Panc1 (cell line): ENCODE measurements around the gene GMPR2. TPM values are rescaled to one million over a fixed set of nuclear protein-coding genes. Genes with fewer than 3 reads are reported as not detected.
A peak's percentile ranks its signal among the peaks of the same experiment; 100 is the strongest.

Source experiments
- ATAC-seq: fragments of 200-7000 bp; cut with Tn5 transposase; 2 replicates; pipeline ENCODE4 v1.9.1; 2020; ENCODE audit warnings: mild to moderate bottlenecking, moderate library complexity
- BruUV-seq: library from RNA; stranded (reverse); fragments of 400-500 nt; replicated peaks from 2 replicates; lab custom pipeline; 2021; lab: Mats Ljungman, UMichigan
- CTCF ChIA-PET: fragments of 300-600 bp; sonication (Branson Sonifier 250); formaldehyde crosslinking; loops from one replicate; lab custom pipeline; 2022; ENCODE audit warnings: antibody characterized with exemption; lab: Charles Lee
- POLR2A ChIA-PET: fragments of 300-600 bp; sonication (Branson Sonifier 250); formaldehyde crosslinking; loops from one replicate; lab custom pipeline; 2022; ENCODE audit warnings: antibody characterized with exemption; lab: Charles Lee
- DNase-seq: peaks from one replicate; pipeline ENCODE4 v3.0.0-alpha.2; 2010; ENCODE audit warnings: low read depth, low spot score
- H3K27ac ChIP-seq: 2 replicates; pipeline ENCODE4 v1.5.1; 2011; ENCODE audit warnings: mild to moderate bottlenecking, low read length, inconsistent platforms
- H3K27me3 ChIP-seq: fragments of 200-500 bp; sonication (Bioruptor generic); 2 replicates; pipeline ENCODE4 v1.6.0; 2014; ENCODE audit warnings: low read length, inconsistent platforms; ENCODE audit not compliant: control insufficient read depth, insufficient read depth
- H3K36me3 ChIP-seq: fragments of 200-500 bp; sonication (Bioruptor generic); 2 replicates; pipeline ENCODE4 v1.5.1; 2014; ENCODE audit warnings: inconsistent platforms, mild to moderate bottlenecking, low read length, moderate library complexity; ENCODE audit not compliant: control insufficient read depth, insufficient read depth
- H3K4me1 ChIP-seq: 2 replicates; pipeline ENCODE4 v1.5.1; 2011; ENCODE audit warnings: inconsistent platforms, mild to moderate bottlenecking, low read length, moderate library complexity; ENCODE audit not compliant: control insufficient read depth, insufficient read depth
- H3K4me3 ChIP-seq, 2 experiments: 2 replicates each; pipeline ENCODE4 v1.5.1; 2011 to 2012; ENCODE audit warnings: low read depth in 2 of 2, low read length in 2 of 2, mild to moderate bottlenecking in 2 of 2, inconsistent platforms in 1 of 2, moderate library complexity in 1 of 2
- H3K9me3 ChIP-seq: fragments of 200-500 bp; sonication (Bioruptor generic); 2 replicates; pipeline ENCODE4 v1.5.1; 2014; ENCODE audit warnings: low read depth, mild to moderate bottlenecking, inconsistent platforms, low read length, moderate library complexity; ENCODE audit not compliant: control insufficient read depth, insufficient read depth
- CTCF ChIP-seq: fragments of 450-650 bp; IDR thresholded peaks from 2 replicates; pipeline ENCODE4 v1.5.1; 2017; ENCODE audit warnings: mild to moderate bottlenecking
- POLR2AphosphoS5 ChIP-seq: IDR thresholded peaks from 2 replicates; pipeline ENCODE4 v1.6.1; 2012; ENCODE audit warnings: mild to moderate bottlenecking, low read depth, low read length, moderate library complexity
- REST ChIP-seq, 2 experiments: IDR thresholded peaks; 2 replicates each; pipeline ENCODE4 v1.6.1; 2011 to 2012; ENCODE audit warnings: low read depth in 2 of 2, control low read depth in 1 of 2, low read length in 1 of 2, mild to moderate bottlenecking in 1 of 2, moderate library complexity in 1 of 2; ENCODE audit not compliant: insufficient read depth in 1 of 2
- SIN3A ChIP-seq: IDR thresholded peaks from 2 replicates; pipeline ENCODE4 v1.6.1; 2012; ENCODE audit warnings: low read depth, mild to moderate bottlenecking, low read length, moderate library complexity, borderline replicate concordance; ENCODE audit not compliant: insufficient read depth
- TCF7L2 ChIP-seq: IDR thresholded peaks from 2 replicates; pipeline ENCODE4 v1.6.1; 2011; ENCODE audit warnings: mild to moderate bottlenecking, low read depth, low read length, inconsistent platforms
- in situ Hi-C: cut with HindIII; loops from 2 replicates; pipeline ENCODE4 v1.10.0; 2016; ENCODE audit warnings: low sequenced_read_pairs, low pct_unique_long_range_greater_than_20kb
- intact Hi-C: fragments of 100-400 bp; cut with micrococcal nuclease; formaldehyde crosslinking; loops from one replicate; pipeline ENCODE4 v1.10.0; 2022; ENCODE audit not compliant: unreplicated experiment
- total RNA-seq: library from RNA; stranded (reverse); gene quantifications from one replicate; pipeline ENCODE4 v1.2.1, GENCODE V29; 2021; ENCODE audit not compliant: unreplicated experiment

Gene GMPR2
- total RNA-seq, 1 experiment from 2014 or later: 45.9 TPM

- H3K36me3 ChIP-seq: no peaks in the 10 kb centered on the region
- BruUV-seq: no TSS peak
- intact Hi-C loops: no loop called here
- ATAC-seq (no peak), DNase-seq (no peak)
- H3K27ac ChIP-seq: no peak overlapping the region
- H3K27me3 ChIP-seq: no peaks in the 10 kb centered on the region
- no peak overlapping the region for H3K4me3 ChIP-seq
- ChIA-PET CTCF (interaction anchor here (1.2 kb wide), 1 partner anchor 41 kb away, joined by 3 read pairs; the partner anchor contains the start of gene TINF2), POLR2A (no interaction called here)
- no peaks in the 10 kb centered on the region for H3K4me1 ChIP-seq
- in situ Hi-C loops: no loop called here
- H3K9me3 ChIP-seq: no peaks in the 10 kb centered on the region
- no peak for TF ChIP-seq CTCF
- TF ChIP-seq REST (IDR thresholded peaks at IDR 0.05; ENCODE audit: insufficient read depth in 1 of 2, low read depth in 2 of 2, low read length in 1 of 2): no peak
- TF ChIP-seq POLR2AphosphoS5: no peak
- TF ChIP-seq SIN3A: no peak
- no peak for TF ChIP-seq TCF7L2
Measured at GRCh38 chr14:24283796-24284460, 51.2 kb downstream of the GMPR2 start.

GRCh38 chr14:24284501-24285035, 51.8 kb downstream of the GMPR2 start:
- Histone ChIP-seq H3K27ac (no peak overlapping the region), H3K36me3 (no peaks in the 10 kb centered on the region), H3K4me3 (no peak overlapping the region), H3K9me3 (no peaks in the 10 kb centered on the region), H3K4me1 (no peaks in the 10 kb centered on the region), H3K27me3 (no peaks in the 10 kb centered on the region)
- DNase-seq: no peak
- ChIA-PET POLR2A (no interaction called here), CTCF (no interaction called here)
- no peak for TF ChIP-seq POLR2AphosphoS5
- no peak for TF ChIP-seq CTCF
- no peak for TF ChIP-seq SIN3A
- TF ChIP-seq REST (IDR thresholded peaks at IDR 0.05; ENCODE audit: insufficient read depth in 1 of 2, low read depth in 2 of 2, low read length in 1 of 2): no peak
- TF ChIP-seq TCF7L2: no peak
- ATAC-seq: peak; percentile 23; the same call in 1 of the 2 replicates
- intact Hi-C loops (no loop called here), in situ Hi-C loops (no loop called here)
- BruUV-seq: no TSS peak
